ENCODE measurements around the gene SBNO2.
A peak's percentile ranks its signal among the peaks of the same experiment; 100 is the strongest.

The SBNO2 gene

DNA sequence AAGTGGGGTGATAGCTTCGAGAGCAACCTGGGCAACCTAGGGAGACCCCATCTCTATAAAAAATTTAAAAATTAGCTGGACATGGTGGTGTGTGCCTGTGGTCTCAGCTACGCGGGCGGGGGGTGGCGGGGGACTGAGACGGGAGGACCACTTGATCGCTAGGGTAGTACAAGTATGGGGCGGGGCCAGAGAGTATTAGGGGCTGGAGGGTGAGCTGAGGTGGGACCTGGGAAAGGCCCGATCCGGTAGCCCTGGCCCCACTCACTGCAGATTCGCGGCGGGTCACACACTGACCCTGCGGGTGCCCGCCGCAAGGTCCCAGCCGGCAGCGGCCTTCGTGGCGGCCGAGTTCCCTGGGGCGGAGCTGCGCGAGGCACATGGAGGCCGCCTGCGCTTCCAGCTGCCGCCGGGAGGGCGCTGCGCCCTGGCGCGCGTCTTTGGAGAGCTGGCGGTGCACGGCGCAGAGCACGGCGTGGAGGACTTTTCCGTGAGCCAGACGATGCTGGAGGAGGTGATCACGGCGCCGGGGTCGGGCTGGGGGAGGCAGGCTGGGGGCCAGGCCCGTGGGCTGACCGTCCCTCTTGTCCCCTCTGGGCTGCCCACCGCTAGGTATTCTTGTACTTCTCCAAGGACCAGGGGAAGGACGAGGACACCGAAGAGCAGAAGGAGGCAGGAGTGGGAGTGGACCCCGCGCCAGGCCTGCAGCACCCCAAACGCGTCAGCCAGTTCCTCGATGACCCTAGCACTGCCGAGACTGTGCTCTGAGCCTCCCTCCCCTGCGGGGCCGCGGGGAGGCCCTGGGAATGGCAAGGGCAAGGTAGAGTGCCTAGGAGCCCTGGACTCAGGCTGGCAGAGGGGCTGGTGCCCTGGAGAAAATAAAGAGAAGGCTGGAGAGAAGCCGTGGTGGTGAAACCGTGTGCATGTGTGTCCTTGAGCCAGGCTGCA lies 109.1 kb downstream of the SBNO2 start:
- Histone ChIP-seq H3K9ac (ENCODE audit: low read length) (no peak overlapping the region), H3K27me3 (replicated peaks; ENCODE audit: control insufficient read depth, insufficient read depth, low read length) (peaks cover 41% of the 10 kb centered on the region), H3K4me3 (ENCODE audit: low read length) (no peak overlapping the region), H3K9me3 (ENCODE audit: control insufficient read depth, low read length) (no peaks in the 10 kb centered on the region), H3K36me3 (ENCODE audit: control insufficient read depth, insufficient read depth, low read length, severe bottlenecking) (no peaks in the 10 kb centered on the region), H3K4me1 (ENCODE audit: control insufficient read depth, insufficient read depth, low read length) (peaks cover 5% of the 10 kb centered on the region)
- DNase-seq (ENCODE audit: low read depth), result peak; percentile 81

DNA sequence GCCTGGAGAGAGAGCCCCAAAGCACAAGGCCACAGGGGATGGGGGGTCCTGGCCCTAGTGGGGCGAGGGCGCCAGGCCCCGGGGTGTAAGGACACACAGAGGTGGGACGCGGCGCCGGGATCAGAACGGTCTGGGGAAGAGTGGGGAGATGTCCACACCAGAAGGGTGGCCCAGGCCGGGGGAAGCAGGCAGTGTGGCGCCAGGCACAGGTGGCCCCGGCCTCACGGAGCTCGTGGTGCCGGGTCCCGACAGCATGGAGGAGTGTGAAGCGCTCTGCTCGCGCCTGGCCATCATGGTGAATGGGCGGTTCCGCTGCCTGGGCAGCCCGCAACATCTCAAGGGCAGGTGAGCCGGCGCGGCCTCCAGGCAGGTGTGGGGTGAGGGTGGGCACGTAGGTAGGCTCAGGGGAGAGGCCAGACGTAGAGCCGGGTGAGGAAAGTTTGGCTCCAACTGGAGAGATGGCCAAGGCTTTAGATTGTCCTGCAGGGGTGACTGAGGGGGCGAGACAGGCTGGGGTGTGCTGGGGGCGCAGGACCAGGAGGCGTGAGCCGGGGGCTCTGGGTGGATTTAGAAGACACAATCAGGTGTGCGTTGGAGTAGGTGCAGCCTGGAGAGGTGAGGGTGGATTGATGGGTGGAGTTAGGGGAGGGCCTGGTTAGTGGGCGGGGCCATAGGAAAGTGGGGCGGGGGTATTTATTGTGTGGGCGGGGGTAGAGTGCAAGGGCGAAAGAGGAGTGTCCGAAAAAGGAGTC lies 110.0 kb downstream of the SBNO2 start:
- H3K27me3 ChIP-seq (replicated peaks; ENCODE audit: control insufficient read depth, insufficient read depth, low read length), result peaks cover 33% of the 10 kb centered on the region

DNA sequence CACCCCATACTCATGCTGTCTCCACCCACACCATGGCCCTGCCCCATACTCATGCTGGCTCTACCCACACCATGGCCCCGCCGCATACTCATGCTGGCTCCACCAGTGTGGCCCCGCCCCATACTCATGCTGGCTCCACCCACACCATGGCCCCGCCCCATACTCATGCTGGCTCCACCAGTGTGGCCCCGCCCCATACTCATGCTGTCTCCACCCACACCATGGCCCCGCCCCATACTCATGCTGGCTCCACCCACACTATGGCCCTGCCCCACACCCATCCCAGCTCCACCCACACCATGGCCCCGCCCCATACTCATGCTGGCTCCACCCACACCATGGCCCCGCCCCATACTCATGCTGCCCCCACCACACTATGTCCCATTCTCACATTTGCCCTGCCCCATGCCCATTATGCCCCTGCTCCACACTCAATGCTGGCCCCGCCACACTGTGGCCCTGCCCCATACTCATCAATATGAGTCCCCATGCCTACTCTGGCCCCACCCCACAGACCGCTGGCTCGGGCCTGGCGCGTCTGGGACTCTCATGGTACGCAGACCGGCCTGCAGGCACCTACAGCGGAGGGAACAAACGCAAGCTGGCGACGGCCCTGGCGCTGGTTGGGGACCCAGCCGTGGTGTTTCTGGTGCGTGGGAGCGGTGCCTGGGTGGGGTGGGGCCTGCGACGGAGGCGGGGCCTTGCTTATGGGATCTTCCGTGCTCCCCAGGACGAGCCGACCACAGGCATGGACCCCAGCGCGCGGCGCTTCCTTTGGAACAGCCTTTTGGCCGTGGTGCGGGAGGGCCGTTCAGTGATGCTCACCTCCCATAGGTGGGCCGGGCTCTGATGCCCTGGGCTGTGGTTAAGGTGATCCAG lies 110.8 kb downstream of the SBNO2 start:
- peaks cover 25% of the 10 kb centered on the region for H3K27me3 ChIP-seq (replicated peaks; ENCODE audit: control insufficient read depth, insufficient read depth, low read length)
- no peak overlapping the region for H3K9ac ChIP-seq (ENCODE audit: low read length)
- peaks cover 7% of the 10 kb centered on the region for H3K36me3 ChIP-seq (ENCODE audit: control insufficient read depth, insufficient read depth, low read length, severe bottlenecking)
- peaks cover 8% of the 10 kb centered on the region for H3K9me3 ChIP-seq (ENCODE audit: control insufficient read depth, low read length)
- H3K4me1 ChIP-seq (ENCODE audit: control insufficient read depth, insufficient read depth, low read length), result peaks cover 5% of the 10 kb centered on the region
- no peak for DNase-seq (ENCODE audit: low read depth)
- H3K4me3 ChIP-seq (ENCODE audit: low read length), result no peak overlapping the region

More for the DNA sequence above, 110.0 kb downstream of the SBNO2 start:
- no peak overlapping the region for H3K4me3 ChIP-seq (ENCODE audit: low read length)
- DNase-seq (ENCODE audit: low read depth), result no peak
- no peaks in the 10 kb centered on the region for H3K9me3 ChIP-seq (ENCODE audit: control insufficient read depth, low read length)
- no peaks in the 10 kb centered on the region for H3K36me3 ChIP-seq (ENCODE audit: control insufficient read depth, insufficient read depth, low read length, severe bottlenecking)
- H3K4me1 ChIP-seq (ENCODE audit: control insufficient read depth, insufficient read depth, low read length), result peaks cover 5% of the 10 kb centered on the region
- H3K9ac ChIP-seq (ENCODE audit: low read length), result no peak overlapping the region

DNA sequence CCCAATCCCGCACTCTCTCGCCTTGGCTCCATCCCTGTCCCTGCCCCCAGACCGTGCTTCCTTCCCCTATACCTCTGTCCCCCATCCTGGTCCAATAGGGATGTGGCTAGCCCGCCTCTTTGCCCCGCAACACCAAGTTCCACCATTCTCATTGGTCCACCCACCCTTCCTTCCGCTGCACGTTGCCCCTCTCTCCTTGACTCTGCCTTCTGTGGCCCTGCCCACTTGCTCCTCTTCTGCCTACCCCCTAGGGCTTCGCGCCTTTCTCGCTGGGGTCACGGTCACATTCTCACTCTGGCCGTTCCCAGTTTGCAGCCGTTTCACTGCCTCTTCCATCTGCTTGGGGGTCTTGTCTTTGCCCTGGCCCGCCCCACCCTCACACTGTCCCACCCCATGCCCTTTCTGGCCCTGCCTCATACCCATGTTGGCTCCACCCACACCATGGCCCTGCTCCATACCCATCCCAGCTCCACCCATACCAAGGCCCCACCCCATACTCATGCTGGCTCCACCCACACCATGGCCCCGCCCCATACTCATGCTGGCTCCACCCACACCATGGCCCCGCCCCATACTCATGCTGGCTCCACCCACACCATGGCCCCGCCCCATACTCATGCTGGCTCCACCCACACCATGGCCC lies 111.6 kb downstream of the SBNO2 start:
- peaks cover 5% of the 10 kb centered on the region for H3K4me1 ChIP-seq (ENCODE audit: control insufficient read depth, insufficient read depth, low read length)
- H3K9me3 ChIP-seq (ENCODE audit: control insufficient read depth, low read length), result peaks cover 15% of the 10 kb centered on the region
- no peak for DNase-seq (ENCODE audit: low read depth)
- peaks cover 8% of the 10 kb centered on the region for H3K36me3 ChIP-seq (ENCODE audit: control insufficient read depth, insufficient read depth, low read length, severe bottlenecking)
- no peak overlapping the region for H3K4me3 ChIP-seq (ENCODE audit: low read length)
- no peak overlapping the region for H3K9ac ChIP-seq (ENCODE audit: low read length)
- peaks cover 22% of the 10 kb centered on the region for H3K27me3 ChIP-seq (replicated peaks; ENCODE audit: control insufficient read depth, insufficient read depth, low read length)

DNA sequence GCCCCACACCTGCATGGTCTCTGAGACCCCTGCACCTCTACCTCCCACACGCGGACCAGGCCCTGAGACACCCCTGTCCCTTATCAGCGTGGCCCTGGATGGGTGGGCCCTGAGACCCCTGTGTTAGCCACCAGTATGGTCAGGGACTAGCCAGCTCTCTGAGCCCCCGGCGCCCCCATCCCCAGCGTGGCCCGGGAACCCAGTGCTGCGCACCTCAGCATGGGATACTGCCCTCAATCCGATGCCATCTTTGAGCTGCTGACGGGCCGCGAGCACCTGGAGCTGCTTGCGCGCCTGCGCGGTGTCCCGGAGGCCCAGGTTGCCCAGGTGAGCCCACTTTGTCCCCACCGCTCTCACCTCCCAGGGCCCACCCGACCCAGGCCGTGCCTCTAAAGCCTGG lies 112.1 kb downstream of the SBNO2 start:
- peaks cover 5% of the 10 kb centered on the region for H3K4me1 ChIP-seq (ENCODE audit: control insufficient read depth, insufficient read depth, low read length)
- peaks cover 8% of the 10 kb centered on the region for H3K36me3 ChIP-seq (ENCODE audit: control insufficient read depth, insufficient read depth, low read length, severe bottlenecking)
- no peak overlapping the region for H3K4me3 ChIP-seq (ENCODE audit: low read length)
- H3K27me3 ChIP-seq (replicated peaks; ENCODE audit: control insufficient read depth, insufficient read depth, low read length), result peaks cover 22% of the 10 kb centered on the region
- no peak overlapping the region for H3K9ac ChIP-seq (ENCODE audit: low read length)
- H3K9me3 ChIP-seq (ENCODE audit: control insufficient read depth, low read length), result peaks cover 20% of the 10 kb centered on the region
- DNase-seq (ENCODE audit: low read depth), result no peak

DNA sequence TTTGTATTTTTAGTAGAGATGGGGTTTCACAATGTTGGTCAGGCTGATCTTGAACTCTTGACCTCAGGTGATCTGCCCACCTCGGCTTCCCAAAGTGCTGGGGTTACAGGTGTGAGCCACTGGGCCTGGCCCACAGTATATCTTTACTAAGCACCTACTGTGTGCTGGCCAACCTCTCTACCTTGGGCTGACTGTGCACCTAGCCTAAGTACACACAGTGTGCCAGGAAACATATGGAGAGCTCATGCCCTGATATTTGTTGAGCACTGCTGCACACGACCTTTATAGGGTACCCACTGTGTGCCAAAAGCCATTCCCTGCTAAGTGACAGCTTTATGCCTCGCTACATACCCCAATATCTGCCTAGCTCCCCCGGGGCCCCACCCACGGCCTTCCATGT lies 113.4 kb downstream of the SBNO2 start:
- peaks cover 5% of the 10 kb centered on the region for H3K4me1 ChIP-seq (ENCODE audit: control insufficient read depth, insufficient read depth, low read length)
- H3K27me3 ChIP-seq (replicated peaks; ENCODE audit: control insufficient read depth, insufficient read depth, low read length), result peaks cover 11% of the 10 kb centered on the region
- no peak for DNase-seq (ENCODE audit: low read depth)
- H3K36me3 ChIP-seq (ENCODE audit: control insufficient read depth, insufficient read depth, low read length, severe bottlenecking), result peaks cover 12% of the 10 kb centered on the region
- no peak overlapping the region for H3K9ac ChIP-seq (ENCODE audit: low read length)
- H3K9me3 ChIP-seq (ENCODE audit: control insufficient read depth, low read length), result peaks cover 33% of the 10 kb centered on the region
- no peak overlapping the region for H3K4me3 ChIP-seq (ENCODE audit: low read length)

DNA sequence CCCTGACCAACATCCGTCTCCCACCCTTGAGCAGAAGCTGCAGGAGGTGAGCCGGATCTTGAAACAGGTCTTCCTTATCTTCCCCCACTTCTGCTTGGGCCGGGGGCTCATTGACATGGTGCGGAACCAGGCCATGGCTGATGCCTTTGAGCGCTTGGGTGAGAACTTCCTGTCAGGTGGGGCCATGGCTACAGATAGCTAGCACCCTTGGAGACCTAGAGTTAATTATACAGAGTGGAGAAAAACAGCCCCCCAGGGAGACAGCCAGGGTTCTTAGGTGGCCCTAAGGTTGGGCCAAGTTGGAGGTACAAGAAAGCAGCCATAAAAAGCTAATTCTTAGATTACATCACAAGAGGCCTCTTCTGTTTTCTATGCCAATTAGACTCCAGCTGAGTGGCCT lies 116.0 kb downstream of the SBNO2 start:
- no peaks in the 10 kb centered on the region for H3K27me3 ChIP-seq (replicated peaks; ENCODE audit: control insufficient read depth, insufficient read depth, low read length)
- no peak overlapping the region for H3K4me3 ChIP-seq (ENCODE audit: low read length)
- peaks cover 33% of the 10 kb centered on the region for H3K9me3 ChIP-seq (ENCODE audit: control insufficient read depth, low read length)
- H3K4me1 ChIP-seq (ENCODE audit: control insufficient read depth, insufficient read depth, low read length), result no peaks in the 10 kb centered on the region
- no peak for DNase-seq (ENCODE audit: low read depth)
- H3K9ac ChIP-seq (ENCODE audit: low read length), result no peak overlapping the region
- peaks cover 17% of the 10 kb centered on the region for H3K36me3 ChIP-seq (ENCODE audit: control insufficient read depth, insufficient read depth, low read length, severe bottlenecking)

Measured in adipocyte (in vitro differentiated cells).